A549 treated with Hydrocortisone at 1 μM for 4 hours (cell line): ENCODE results near the gene PRAMEF18. TPM values are rescaled to one million over a fixed set of nuclear protein-coding genes. Genes with fewer than 3 reads are reported as not detected.

Source experiments
- total RNA-seq: library from RNA; stranded (reverse); fragments of 200-300 nt; extraction: Qiagen RNA extraction; gene quantifications from 5 replicates; pipeline ENCODE4 v1.2.3, GENCODE V29; 2022

The PRAMEF18 gene
- not detected in 5 replicates for total RNA-seq

GRCh38 chr1:13225675-13226204 lies at the start of gene PRAMEF18:
Gene PRAMEF18, minus strand, starts transcription at chr1:13226154. Its CDS starts 48 bp downstream, at chr1:13226106.

GRCh38 chr1:13253898-13254297 lies 27.9 kb upstream of the PRAMEF18 start, which contains the start of gene PRAMEF5:
Gene PRAMEF5, plus strand, starts transcription at chr1:13254198. Its CDS starts 5,071 bp downstream, at chr1:13259269.

GRCh38 chr1:13201309-13201708 lies 24.6 kb downstream of the PRAMEF18 start, which contains the start of gene PRAMEF13:
Gene PRAMEF13, minus strand, starts transcription at chr1:13201409. Its CDS starts 1,820 bp downstream, at chr1:13199589.

Other genes with a start within 250 kb of the PRAMEF18 start
- not detected in 5 replicates for gene PRAMEF27, start 169.6 kb downstream of the PRAMEF18 start, total RNA-seq
- not detected in 5 replicates for gene HNRNPCL3, start 165.4 kb downstream of the PRAMEF18 start, total RNA-seq
- gene PRAMEF25, start 155.4 kb downstream of the PRAMEF18 start, total RNA-seq = not detected in 5 replicates
- gene HNRNPCL2, start 109.3 kb downstream of the PRAMEF18 start, total RNA-seq = not detected in 5 replicates
- gene PRAMEF26, start 70.1 kb downstream of the PRAMEF18 start, total RNA-seq = not detected in 5 replicates
- not detected in 5 replicates for gene HNRNPCL4, start 60.5 kb downstream of the PRAMEF18 start, total RNA-seq
- not detected in 5 replicates for gene PRAMEF9, start 54.3 kb downstream of the PRAMEF18 start, total RNA-seq
- 0.06 TPM in 1 of 5 replicates, not detected in the others for gene PRAMEF13, start 24.7 kb downstream of the PRAMEF18 start, total RNA-seq
- gene PRAMEF5, start 28.0 kb upstream of the PRAMEF18 start, total RNA-seq = not detected in 5 replicates
- gene PRAMEF8, start 59.0 kb upstream of the PRAMEF18 start, total RNA-seq = not detected in 5 replicates
- not detected in 5 replicates for gene PRAMEF33, start 77.4 kb upstream of the PRAMEF18 start, total RNA-seq
- gene PRAMEF15, start 89.4 kb upstream of the PRAMEF18 start, total RNA-seq = not detected in 5 replicates
- not detected in 5 replicates for gene PRAMEF14, start 121.0 kb upstream of the PRAMEF18 start, total RNA-seq
- gene PRAMEF19, start 145.8 kb upstream of the PRAMEF18 start, total RNA-seq = not detected in 5 replicates
- not detected in 5 replicates for gene PRAMEF17, start 163.5 kb upstream of the PRAMEF18 start, total RNA-seq
- not detected in 5 replicates for gene PRAMEF20, start 184.3 kb upstream of the PRAMEF18 start, total RNA-seq